Measurements from ENCODE around the gene SIRT3.
"Not testable (repeated sequence)": the region's sequence is repeated elsewhere in the genome, so short reads cannot be mapped to it uniquely, and the experiment has no call there.

SIRT3 gene

DNA sequence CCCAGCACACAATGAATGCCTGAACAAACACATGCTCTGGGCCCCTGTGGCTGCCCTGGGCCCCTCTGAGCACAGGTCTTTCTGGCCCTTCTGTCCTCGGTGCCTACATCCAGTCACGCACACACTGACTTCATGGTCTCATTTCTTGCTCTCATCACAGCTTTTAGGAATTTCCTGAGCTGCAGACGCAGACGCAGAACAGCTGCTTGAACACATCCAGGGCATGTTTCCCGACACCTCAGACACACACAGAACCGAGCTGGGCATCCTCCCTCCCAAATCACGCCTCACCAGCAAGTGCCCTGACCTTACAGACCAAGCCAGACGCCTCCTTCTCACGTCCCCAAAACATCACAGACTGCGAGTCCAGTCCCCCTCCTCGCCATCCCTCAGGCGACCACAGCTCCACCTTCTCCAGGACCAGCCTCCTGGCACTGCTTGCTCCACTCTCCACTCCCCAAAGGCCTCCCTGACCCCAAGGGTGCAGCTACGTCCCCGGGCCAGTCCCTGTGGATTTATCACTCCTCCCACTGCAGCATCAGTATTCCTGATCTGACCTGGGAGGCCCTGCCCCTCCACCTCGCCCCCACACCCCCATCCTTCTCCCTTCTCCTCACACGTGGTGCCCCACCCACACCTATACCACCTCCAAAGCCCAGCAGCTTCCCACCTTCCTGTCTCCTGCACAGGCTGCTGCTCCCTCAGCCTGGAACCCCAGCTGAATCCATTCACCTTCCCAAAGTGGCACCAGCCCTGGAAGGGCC lies 12.9 kb downstream of the SIRT3 start:
- H4K20me1 ChIP-seq (ENCODE audit: insufficient read depth): no peaks in the 10 kb centered on the region
- H3K4me2 ChIP-seq: no peak overlapping the region
- H3K79me2 ChIP-seq (ENCODE audit: insufficient read depth, low read depth): no peaks in the 10 kb centered on the region
- H3K4me3 ChIP-seq (IDR thresholded peaks at IDR 0.05; ENCODE audit: insufficient read depth, low read depth, low read length): no peak overlapping the region
- H3K4me1 ChIP-seq (ENCODE audit: low read depth, poor library complexity, severe bottlenecking): no peaks in the 10 kb centered on the region
- H3K27ac ChIP-seq: no peak overlapping the region
- H2AFZ ChIP-seq (ENCODE audit: low read depth): no peak overlapping the region
- TF ChIP-seq, protein P1, sequence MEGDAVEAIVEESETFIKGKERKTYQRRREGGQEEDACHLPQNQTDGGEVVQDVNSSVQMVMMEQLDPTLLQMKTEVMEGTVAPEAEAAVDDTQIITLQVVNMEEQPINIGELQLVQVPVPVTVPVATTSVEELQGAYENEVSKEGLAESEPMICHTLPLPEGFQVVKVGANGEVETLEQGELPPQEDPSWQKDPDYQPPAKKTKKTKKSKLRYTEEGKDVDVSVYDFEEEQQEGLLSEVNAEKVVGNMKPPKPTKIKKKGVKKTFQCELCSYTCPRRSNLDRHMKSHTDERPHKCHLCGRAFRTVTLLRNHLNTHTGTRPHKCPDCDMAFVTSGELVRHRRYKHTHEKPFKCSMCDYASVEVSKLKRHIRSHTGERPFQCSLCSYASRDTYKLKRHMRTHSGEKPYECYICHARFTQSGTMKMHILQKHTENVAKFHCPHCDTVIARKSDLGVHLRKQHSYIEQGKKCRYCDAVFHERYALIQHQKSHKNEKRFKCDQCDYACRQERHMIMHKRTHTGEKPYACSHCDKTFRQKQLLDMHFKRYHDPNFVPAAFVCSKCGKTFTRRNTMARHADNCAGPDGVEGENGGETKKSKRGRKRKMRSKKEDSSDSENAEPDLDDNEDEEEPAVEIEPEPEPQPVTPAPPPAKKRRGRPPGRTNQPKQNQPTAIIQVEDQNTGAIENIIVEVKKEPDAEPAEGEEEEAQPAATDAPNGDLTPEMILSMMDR (conservative IDR thresholded peaks at IDR 0.05; ENCODE audit: low read depth, low read length): no peak
- no peak overlapping the region for H3K9ac ChIP-seq
- H3K36me3 ChIP-seq (ENCODE audit: insufficient read depth): no peaks in the 10 kb centered on the region
- no peaks in the 10 kb centered on the region for H3K27me3 ChIP-seq (ENCODE audit: insufficient read depth, low read depth)

DNA sequence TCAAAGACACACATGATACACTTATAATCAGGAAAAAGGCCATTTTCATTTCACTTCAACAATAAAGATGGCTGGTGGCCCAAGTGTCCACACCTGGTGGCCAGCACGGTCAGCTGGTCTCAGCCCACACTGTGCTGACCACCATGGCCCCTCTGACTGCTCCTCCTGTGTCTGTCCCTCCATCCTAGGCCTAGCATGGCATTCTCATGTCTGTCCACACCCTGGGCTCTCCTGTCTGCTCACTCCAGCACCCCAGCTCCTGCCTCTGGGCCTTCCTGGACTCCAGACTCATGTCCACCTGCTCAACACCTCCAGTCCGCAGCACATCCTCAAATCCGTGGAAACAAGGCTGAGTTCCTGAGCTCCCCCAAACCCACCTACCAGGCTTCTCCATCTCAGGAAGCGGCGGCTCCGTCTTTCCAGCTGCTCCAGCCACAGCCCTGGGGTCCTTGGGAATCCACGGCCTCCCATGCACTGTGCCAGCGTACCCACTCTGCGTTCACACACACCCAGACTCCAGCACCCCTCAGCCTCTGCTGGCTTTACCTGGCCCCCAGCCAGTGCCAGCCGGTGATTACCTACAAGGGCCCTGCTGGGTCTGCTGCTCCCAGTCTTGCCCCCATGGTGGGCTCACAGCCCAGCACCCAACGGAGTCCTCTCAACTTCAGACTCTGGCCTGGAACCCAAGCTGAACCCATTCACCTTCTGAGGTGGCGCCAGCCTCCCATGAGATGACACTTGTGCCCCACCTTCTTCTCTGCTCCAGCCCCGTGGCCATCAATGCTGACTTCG lies 13.9 kb downstream of the SIRT3 start:
- Histone ChIP-seq H2AFZ (ENCODE audit: low read depth) (no peak overlapping the region), H3K27ac (no peak overlapping the region), H3K4me1 (ENCODE audit: low read depth, poor library complexity, severe bottlenecking) (no peaks in the 10 kb centered on the region)

DNA sequence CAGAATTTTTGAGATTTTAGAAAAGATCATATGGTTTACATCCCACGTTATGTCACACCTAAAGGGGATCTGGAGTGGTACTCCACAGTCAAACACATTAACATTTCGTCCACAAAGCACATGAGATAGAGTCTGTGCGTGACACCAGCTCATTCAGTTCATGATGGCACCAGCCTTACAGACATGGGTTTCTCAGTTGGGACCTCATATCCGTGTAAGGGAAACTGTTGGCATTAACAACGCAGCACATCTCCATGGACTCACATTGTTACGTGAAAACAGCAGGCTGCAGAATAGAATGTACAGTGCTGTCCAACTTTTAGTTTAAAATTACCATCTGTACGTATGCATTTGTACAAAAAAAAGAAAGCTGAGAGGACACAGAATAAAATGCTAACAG lies 14.6 kb downstream of the SIRT3 start:
- Histone ChIP-seq H3K79me2 (ENCODE audit: insufficient read depth, low read depth) (no peaks in the 10 kb centered on the region), H3K27me3 (ENCODE audit: insufficient read depth, low read depth) (no peaks in the 10 kb centered on the region), H3K4me1 (ENCODE audit: low read depth, poor library complexity, severe bottlenecking) (no peaks in the 10 kb centered on the region), H3K27ac (no peak overlapping the region), H3K4me2 (no peak overlapping the region), H4K20me1 (ENCODE audit: insufficient read depth) (no peaks in the 10 kb centered on the region), H3K4me3 (IDR thresholded peaks at IDR 0.05; ENCODE audit: insufficient read depth, low read depth, low read length) (no peak overlapping the region), H2AFZ (ENCODE audit: low read depth) (no peak overlapping the region), H3K9ac (no peak overlapping the region), H3K36me3 (ENCODE audit: insufficient read depth) (no peaks in the 10 kb centered on the region)
- TF ChIP-seq, protein P1 (conservative IDR thresholded peaks at IDR 0.05; ENCODE audit: low read depth, low read length): no peak

More for the DNA sequence above, 13.9 kb downstream of the SIRT3 start:
- Histone ChIP-seq H3K4me2 (no peak overlapping the region), H4K20me1 (ENCODE audit: insufficient read depth) (no peaks in the 10 kb centered on the region), H3K9ac (no peak overlapping the region), H3K27me3 (ENCODE audit: insufficient read depth, low read depth) (no peaks in the 10 kb centered on the region), H3K79me2 (ENCODE audit: insufficient read depth, low read depth) (no peaks in the 10 kb centered on the region), H3K36me3 (ENCODE audit: insufficient read depth) (no peaks in the 10 kb centered on the region), H3K4me3 (IDR thresholded peaks at IDR 0.05; ENCODE audit: insufficient read depth, low read depth, low read length) (no peak overlapping the region)
- TF ChIP-seq, protein P1 (conservative IDR thresholded peaks at IDR 0.05; ENCODE audit: low read depth, low read length): no peak

GRCh38 chr11:220641-221215 lies 15.4 kb downstream of the SIRT3 start:
- not testable (repeated sequence) for H3K4me3 ChIP-seq (IDR thresholded peaks at IDR 0.05; ENCODE audit: insufficient read depth, low read depth, low read length); H3K4me1 ChIP-seq (ENCODE audit: low read depth, poor library complexity, severe bottlenecking); H3K9ac ChIP-seq; H3K4me2 ChIP-seq; H4K20me1 ChIP-seq (ENCODE audit: insufficient read depth); H3K79me2 ChIP-seq (ENCODE audit: insufficient read depth, low read depth); H3K36me3 ChIP-seq (ENCODE audit: insufficient read depth); H3K27ac ChIP-seq; H2AFZ ChIP-seq (ENCODE audit: low read depth); H3K27me3 ChIP-seq (ENCODE audit: insufficient read depth, low read depth)
